ENCODE results near the gene CCDC24. TPM values are rescaled to one million over a fixed set of nuclear protein-coding genes. Genes with fewer than 3 reads are reported as not detected.

CCDC24 gene
- total RNA-seq, 4 donors from 2014 or later: 1.6 to 7.8 (median 3.7) TPM

DNA sequence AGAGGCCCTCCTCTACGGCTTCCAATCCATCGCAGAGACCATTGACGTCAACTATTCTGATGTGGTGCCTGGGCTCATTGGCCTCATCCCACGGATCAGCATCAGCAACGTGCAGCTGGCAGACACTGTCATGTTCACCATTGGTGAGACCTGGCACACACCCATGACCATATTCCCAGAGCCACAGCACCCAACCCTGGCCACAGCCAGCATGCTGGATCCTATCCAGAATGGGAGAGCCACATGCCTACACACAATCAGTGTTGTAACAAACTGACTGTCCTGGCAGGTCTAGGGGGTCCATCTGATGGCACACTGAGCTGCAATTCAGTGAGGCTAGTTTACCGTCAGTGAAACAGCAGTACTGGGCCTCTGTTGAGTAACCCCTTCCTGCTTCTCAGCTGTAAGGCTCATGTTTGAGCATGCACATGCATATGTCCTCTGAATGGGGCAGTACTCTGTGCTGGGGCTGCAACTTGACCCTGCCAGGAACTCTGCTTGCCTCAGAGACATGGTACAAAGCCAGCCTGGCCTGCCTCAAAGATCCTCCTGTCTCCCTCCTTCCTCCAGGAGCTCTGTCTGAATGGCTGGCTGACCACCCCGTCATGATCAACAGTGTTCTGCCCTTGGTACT, 33.9 kb upstream of the CCDC24 start:
- no peaks in the 10 kb centered on the region for H3K27me3 ChIP-seq
- no peak overlapping the region for H3K27ac ChIP-seq
- no peaks in the 10 kb centered on the region for H3K9me3 ChIP-seq
- peaks cover 62% of the 10 kb centered on the region for H3K36me3 ChIP-seq
- DNase-seq (ENCODE audit: low spot score in 2 of 2): no peak
- 87% methylated on average over 7 of the region's 7 CpGs for WGBS
- H3K4me3 ChIP-seq: no peak overlapping the region
- TF ChIP-seq EP300 (IDR thresholded peaks at IDR 0.05) (no peak), POLR2A (IDR thresholded peaks at IDR 0.05) (no peak), POLR2AphosphoS5 (IDR thresholded peaks at IDR 0.05) (no peak)
- TF ChIP-seq, protein P1, sequence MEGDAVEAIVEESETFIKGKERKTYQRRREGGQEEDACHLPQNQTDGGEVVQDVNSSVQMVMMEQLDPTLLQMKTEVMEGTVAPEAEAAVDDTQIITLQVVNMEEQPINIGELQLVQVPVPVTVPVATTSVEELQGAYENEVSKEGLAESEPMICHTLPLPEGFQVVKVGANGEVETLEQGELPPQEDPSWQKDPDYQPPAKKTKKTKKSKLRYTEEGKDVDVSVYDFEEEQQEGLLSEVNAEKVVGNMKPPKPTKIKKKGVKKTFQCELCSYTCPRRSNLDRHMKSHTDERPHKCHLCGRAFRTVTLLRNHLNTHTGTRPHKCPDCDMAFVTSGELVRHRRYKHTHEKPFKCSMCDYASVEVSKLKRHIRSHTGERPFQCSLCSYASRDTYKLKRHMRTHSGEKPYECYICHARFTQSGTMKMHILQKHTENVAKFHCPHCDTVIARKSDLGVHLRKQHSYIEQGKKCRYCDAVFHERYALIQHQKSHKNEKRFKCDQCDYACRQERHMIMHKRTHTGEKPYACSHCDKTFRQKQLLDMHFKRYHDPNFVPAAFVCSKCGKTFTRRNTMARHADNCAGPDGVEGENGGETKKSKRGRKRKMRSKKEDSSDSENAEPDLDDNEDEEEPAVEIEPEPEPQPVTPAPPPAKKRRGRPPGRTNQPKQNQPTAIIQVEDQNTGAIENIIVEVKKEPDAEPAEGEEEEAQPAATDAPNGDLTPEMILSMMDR (IDR thresholded peaks at IDR 0.05): no peak
- H3K4me1 ChIP-seq: no peaks in the 10 kb centered on the region

DNA sequence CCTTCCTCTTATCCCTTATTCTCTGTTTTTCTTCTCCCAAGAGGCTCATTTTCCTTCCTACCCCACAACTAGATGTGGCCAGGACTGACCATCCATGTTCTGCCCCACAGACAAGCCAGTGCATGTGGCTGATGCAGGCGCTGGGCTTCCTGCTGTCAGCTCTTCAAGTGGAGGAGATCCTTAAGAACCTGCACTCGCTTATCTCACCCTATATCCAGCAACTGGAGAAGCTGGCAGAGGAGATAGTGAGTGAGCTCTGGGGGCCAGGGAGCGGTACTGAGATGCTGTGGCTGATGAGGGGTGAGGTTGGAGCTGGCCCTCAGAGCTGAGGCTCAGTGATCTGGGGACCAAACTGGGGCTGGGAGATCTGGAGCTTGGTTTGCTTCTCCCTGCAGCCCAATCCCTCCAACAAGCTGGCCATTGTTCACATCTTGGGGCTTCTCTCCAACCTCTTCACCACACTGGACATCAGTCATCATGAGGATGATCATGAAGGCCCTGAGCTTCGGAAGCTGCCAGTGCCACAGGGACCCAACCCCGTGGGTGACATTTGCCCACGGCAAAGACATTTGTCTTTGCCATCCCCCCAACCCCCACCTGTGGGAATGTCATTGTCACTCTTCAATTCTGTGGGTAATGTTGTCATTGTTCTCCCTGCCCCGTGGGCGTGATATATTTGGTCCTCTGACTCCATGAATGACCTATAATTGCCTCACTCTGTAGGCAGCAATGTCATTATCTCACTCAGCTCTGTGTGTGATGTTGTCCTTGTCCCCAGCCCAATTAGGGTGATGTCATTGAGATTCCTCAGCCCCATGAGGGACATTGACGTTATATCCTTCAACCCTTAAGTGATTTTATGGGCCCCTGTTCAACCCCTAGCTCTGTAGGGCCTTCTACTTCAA, 32.8 kb upstream of the CCDC24 start:
- H3K27ac ChIP-seq: no peak overlapping the region
- no peak for DNase-seq (ENCODE audit: low spot score in 2 of 2)
- peaks cover 69% of the 10 kb centered on the region for H3K36me3 ChIP-seq
- H3K27me3 ChIP-seq: no peaks in the 10 kb centered on the region
- no peaks in the 10 kb centered on the region for H3K4me1 ChIP-seq
- TF ChIP-seq POLR2A (IDR thresholded peaks at IDR 0.05): no peak
- no peak for TF ChIP-seq POLR2AphosphoS5 (IDR thresholded peaks at IDR 0.05)
- TF ChIP-seq, protein P1 (IDR thresholded peaks at IDR 0.05): no peak
- no peak for TF ChIP-seq EP300 (IDR thresholded peaks at IDR 0.05)
- H3K4me3 ChIP-seq: no peak overlapping the region
- no peaks in the 10 kb centered on the region for H3K9me3 ChIP-seq
- WGBS: 88% methylated on average over 9 of the region's 9 CpGs

DNA sequence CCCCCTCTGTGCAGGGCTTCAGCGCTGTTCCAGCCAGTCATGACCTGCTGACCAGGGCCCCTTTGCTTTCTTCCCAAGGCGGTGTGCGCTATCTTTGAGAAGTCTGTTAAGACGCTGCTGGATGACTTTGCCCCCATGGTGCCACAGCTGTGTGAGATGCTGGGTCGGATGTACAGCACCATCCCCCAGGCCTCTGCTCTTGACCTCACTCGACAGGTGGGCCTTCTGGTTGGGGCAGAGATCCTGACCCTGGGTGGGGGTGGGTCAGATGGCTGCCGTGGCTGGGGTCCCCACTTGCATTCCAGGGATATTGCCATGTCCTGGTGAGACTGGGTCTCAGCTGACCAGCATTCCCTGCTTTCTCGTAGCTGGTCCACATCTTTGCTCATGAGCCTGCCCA, 30.6 kb upstream of the CCDC24 start:
- no peak for TF ChIP-seq EP300 (IDR thresholded peaks at IDR 0.05)
- TF ChIP-seq, protein P1 (IDR thresholded peaks at IDR 0.05): no peak
- TF ChIP-seq POLR2AphosphoS5 (IDR thresholded peaks at IDR 0.05): no peak
- no peak for TF ChIP-seq POLR2A (IDR thresholded peaks at IDR 0.05)
- no peak for DNase-seq (ENCODE audit: low spot score in 2 of 2)
- H3K27me3 ChIP-seq: no peaks in the 10 kb centered on the region
- no peak overlapping the region for H3K27ac ChIP-seq
- no peaks in the 10 kb centered on the region for H3K9me3 ChIP-seq
- WGBS: 92% methylated on average over 5 of the region's 8 CpGs
- H3K4me1 ChIP-seq: no peaks in the 10 kb centered on the region
- H3K36me3 ChIP-seq: peaks cover 80% of the 10 kb centered on the region
- H3K4me3 ChIP-seq: no peak overlapping the region

DNA sequence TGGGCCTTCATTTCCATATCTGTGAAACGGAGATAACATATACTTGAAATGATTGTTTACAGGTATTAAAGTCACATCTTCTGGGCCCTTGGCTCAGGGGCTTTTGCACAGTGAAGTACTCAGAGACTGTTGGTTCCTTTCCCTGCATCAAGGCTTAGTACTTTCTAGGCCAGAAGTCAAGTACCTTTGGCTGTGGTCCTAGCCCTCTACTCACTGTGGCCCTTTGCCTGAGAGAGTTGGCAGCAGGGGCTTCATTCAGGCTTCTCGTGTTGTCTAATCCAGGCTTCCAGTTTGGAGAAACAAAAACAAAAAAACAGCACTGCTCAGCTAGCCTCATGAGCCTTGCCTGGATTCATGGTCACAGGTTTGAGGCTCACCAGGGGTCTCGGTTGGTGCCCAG, 29.7 kb upstream of the CCDC24 start:
- H3K9me3 ChIP-seq: no peaks in the 10 kb centered on the region
- 96% methylated on average over 3 of the region's 3 CpGs for WGBS
- no peak overlapping the region for H3K4me3 ChIP-seq
- H3K27ac ChIP-seq: no peak overlapping the region
- H3K27me3 ChIP-seq: no peaks in the 10 kb centered on the region
- H3K36me3 ChIP-seq: peaks cover 82% of the 10 kb centered on the region
- TF ChIP-seq, protein P1 (IDR thresholded peaks at IDR 0.05): no peak
- TF ChIP-seq POLR2AphosphoS5 (IDR thresholded peaks at IDR 0.05): no peak
- DNase-seq (ENCODE audit: low spot score in 2 of 2): no peak
- no peaks in the 10 kb centered on the region for H3K4me1 ChIP-seq

DNA sequence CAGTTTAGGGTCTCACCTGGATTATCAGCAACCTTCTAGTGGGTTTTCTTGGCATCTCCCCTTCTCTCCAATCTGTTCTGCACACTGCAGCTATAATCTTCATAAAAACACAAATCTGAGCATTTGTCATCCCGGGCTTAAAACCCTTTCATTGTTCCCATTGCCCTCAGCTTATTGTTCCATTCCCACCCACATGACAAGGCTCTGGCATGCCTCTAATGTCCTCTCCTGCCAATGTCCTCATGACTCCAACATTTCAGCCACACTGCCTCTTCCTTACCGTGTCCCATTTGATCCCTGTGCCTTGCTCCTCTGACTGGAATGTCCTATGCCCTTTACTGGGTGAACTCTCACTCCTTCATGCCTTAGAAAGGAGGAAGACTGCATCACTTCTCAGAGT, 29.1 kb upstream of the CCDC24 start:
- Histone ChIP-seq H3K9me3 (no peaks in the 10 kb centered on the region), H3K27me3 (no peaks in the 10 kb centered on the region), H3K4me1 (no peaks in the 10 kb centered on the region), H3K4me3 (no peak overlapping the region), H3K27ac (no peak overlapping the region), H3K36me3 (peaks cover 83% of the 10 kb centered on the region)
- TF ChIP-seq POLR2AphosphoS5 (IDR thresholded peaks at IDR 0.05): no peak
- no peak for TF ChIP-seq POLR2A (IDR thresholded peaks at IDR 0.05)
- 85% methylated on average over 2 of the region's 2 CpGs for WGBS
- no peak for DNase-seq (ENCODE audit: low spot score in 2 of 2)

Data from suprapubic skin (tissue), 4 donors.